Colonic mucosa (tissue), 4 donors: ENCODE results near the gene SEMA3E. TPM values are rescaled to one million over a fixed set of nuclear protein-coding genes. Genes with fewer than 3 reads are reported as not detected.

Experiments
- DNase-seq: peaks from one replicate; pipeline ENCODE4 v3.0.0-alpha.2; 2020
- H3K27ac ChIP-seq: fragments of 200-600 bp; one replicate; pipeline ENCODE4 v1.8.0; 2021
- H3K27me3 ChIP-seq: fragments of 200-600 bp; one replicate; pipeline ENCODE4 v1.8.0; 2021
- H3K36me3 ChIP-seq: fragments of 200-600 bp; one replicate; pipeline ENCODE4 v1.8.0; 2021
- H3K4me1 ChIP-seq: fragments of 200-600 bp; one replicate; pipeline ENCODE4 v1.8.0; 2021; ENCODE audit warnings: mild to moderate bottlenecking
- H3K4me3 ChIP-seq: fragments of 200-600 bp; one replicate; pipeline ENCODE4 v1.8.0; 2021
- H3K9ac ChIP-seq, 2 donors: one replicate each; pipeline ENCODE4 v1.7.0; 2013; ENCODE audit warnings: control low read depth in 2 of 2, low read depth in 2 of 2, low read length in 2 of 2
- H3K9me3 ChIP-seq: fragments of 200-600 bp; one replicate; pipeline ENCODE4 v1.8.0; 2021
- intact Hi-C: fragments of 100-400 bp; cut with DNase I; formaldehyde crosslinking; loops from one replicate; pipeline ENCODE4 v1.14.1; 2022
- total RNA-seq, 2 donors: library from RNA; stranded (reverse); fragmentation: NEBNext Ultra II Directional in 1 of 2; extraction: Animal tissue kit (Norgen Biotek cat#: 25700) in 1 of 2; gene quantifications; one replicate each; pipeline ENCODE4 v1.2.1, GENCODE V29; 2021
- TF ChIP-seq, protein P1 (sequence below): fragments of 200-600 bp; IDR thresholded peaks from one replicate; pipeline ENCODE4 v1.8.0; 2022; ENCODE audit warnings: antibody characterized with exemption, mild to moderate bottlenecking
- donor health status: healthy.
- donor health status: DM: no; HTN: no; CAD: no.
- donor health status: DM: no; HTN: no; CAD: no.

Gene SEMA3E
- total RNA-seq, 2 donors from 2014 or later: 1.2 to 2.3 TPM

DNA sequence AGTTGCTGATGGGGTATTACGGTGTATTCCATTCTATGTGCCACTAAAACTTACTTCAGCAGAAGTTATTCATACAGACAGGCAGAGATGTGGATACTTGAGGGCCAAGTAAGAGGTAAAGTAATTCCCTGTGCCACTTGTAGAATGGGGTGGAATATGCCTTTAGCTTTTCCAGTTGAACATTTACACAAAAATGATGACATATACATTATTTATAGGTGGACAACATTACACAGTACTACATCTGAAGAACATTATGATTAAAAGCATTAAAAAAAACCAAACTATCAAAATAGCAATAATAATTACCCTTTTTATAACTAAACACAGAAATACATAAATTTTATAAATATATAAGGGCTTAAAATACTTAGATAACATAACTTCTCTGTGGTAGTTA, 3.5 kb upstream of the SEMA3E start:
- Histone ChIP-seq H3K36me3 (no peaks in the 10 kb centered on the region), H3K4me3 (no peak overlapping the region), H3K4me1 (no peaks in the 10 kb centered on the region), H3K9ac (no peak overlapping the region), H3K27ac (no peak overlapping the region), H3K27me3 (no peaks in the 10 kb centered on the region), H3K9me3 (no peaks in the 10 kb centered on the region)
- no peak for DNase-seq
- intact Hi-C loops: no loop called here
- TF ChIP-seq, protein P1, sequence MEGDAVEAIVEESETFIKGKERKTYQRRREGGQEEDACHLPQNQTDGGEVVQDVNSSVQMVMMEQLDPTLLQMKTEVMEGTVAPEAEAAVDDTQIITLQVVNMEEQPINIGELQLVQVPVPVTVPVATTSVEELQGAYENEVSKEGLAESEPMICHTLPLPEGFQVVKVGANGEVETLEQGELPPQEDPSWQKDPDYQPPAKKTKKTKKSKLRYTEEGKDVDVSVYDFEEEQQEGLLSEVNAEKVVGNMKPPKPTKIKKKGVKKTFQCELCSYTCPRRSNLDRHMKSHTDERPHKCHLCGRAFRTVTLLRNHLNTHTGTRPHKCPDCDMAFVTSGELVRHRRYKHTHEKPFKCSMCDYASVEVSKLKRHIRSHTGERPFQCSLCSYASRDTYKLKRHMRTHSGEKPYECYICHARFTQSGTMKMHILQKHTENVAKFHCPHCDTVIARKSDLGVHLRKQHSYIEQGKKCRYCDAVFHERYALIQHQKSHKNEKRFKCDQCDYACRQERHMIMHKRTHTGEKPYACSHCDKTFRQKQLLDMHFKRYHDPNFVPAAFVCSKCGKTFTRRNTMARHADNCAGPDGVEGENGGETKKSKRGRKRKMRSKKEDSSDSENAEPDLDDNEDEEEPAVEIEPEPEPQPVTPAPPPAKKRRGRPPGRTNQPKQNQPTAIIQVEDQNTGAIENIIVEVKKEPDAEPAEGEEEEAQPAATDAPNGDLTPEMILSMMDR: no peak

- intact Hi-C loops: no loop called here
- Histone ChIP-seq H3K9me3 (no peaks in the 10 kb centered on the region), H3K27me3 (no peaks in the 10 kb centered on the region), H3K4me3 (no peak overlapping the region), H3K27ac (no peak overlapping the region), H3K4me1 (no peaks in the 10 kb centered on the region), H3K9ac (no peak overlapping the region), H3K36me3 (no peaks in the 10 kb centered on the region)
- TF ChIP-seq, protein P1: no peak
- DNase-seq: no peak
These were observed 762 bp upstream of the SEMA3E start for GRCh38 chr7:83649701-83650100.

GRCh38 chr7:83646027-83646426, 2.9 kb downstream of the SEMA3E start:
- TF ChIP-seq, protein P1: no peak
- no peak overlapping the region for H3K27ac ChIP-seq
- DNase-seq: no peak
- no peaks in the 10 kb centered on the region for H3K4me1 ChIP-seq
- H3K9me3 ChIP-seq: no peaks in the 10 kb centered on the region
- H3K36me3 ChIP-seq: no peaks in the 10 kb centered on the region
- intact Hi-C loops: no loop called here
- H3K27me3 ChIP-seq: no peaks in the 10 kb centered on the region
- H3K4me3 ChIP-seq: no peak overlapping the region
- no peak overlapping the region for H3K9ac ChIP-seq

- H3K4me1 ChIP-seq: no peaks in the 10 kb centered on the region
- intact Hi-C loops: no loop called here
- DNase-seq: no peak
- no peaks in the 10 kb centered on the region for H3K27me3 ChIP-seq
- no peaks in the 10 kb centered on the region for H3K9me3 ChIP-seq
- no peaks in the 10 kb centered on the region for H3K36me3 ChIP-seq
- no peak overlapping the region for H3K27ac ChIP-seq
- TF ChIP-seq, protein P1: no peak
- no peak overlapping the region for H3K4me3 ChIP-seq
- no peak overlapping the region for H3K9ac ChIP-seq
These were observed 5.2 kb downstream of the SEMA3E start for GRCh38 chr7:83643739-83644138.

- no peak overlapping the region for H3K27ac ChIP-seq
- no peaks in the 10 kb centered on the region for H3K9me3 ChIP-seq
- TF ChIP-seq, protein P1: no peak
- no peak overlapping the region for H3K9ac ChIP-seq
- H3K27me3 ChIP-seq: no peaks in the 10 kb centered on the region
- DNase-seq: no peak
- H3K4me1 ChIP-seq: no peaks in the 10 kb centered on the region
- no peak overlapping the region for H3K4me3 ChIP-seq
- intact Hi-C loops: no loop called here
- no peaks in the 10 kb centered on the region for H3K36me3 ChIP-seq
These were observed 5.9 kb downstream of the SEMA3E start for GRCh38 chr7:83643012-83643411.
